ENCODE results near the gene RNF123.

DNA sequence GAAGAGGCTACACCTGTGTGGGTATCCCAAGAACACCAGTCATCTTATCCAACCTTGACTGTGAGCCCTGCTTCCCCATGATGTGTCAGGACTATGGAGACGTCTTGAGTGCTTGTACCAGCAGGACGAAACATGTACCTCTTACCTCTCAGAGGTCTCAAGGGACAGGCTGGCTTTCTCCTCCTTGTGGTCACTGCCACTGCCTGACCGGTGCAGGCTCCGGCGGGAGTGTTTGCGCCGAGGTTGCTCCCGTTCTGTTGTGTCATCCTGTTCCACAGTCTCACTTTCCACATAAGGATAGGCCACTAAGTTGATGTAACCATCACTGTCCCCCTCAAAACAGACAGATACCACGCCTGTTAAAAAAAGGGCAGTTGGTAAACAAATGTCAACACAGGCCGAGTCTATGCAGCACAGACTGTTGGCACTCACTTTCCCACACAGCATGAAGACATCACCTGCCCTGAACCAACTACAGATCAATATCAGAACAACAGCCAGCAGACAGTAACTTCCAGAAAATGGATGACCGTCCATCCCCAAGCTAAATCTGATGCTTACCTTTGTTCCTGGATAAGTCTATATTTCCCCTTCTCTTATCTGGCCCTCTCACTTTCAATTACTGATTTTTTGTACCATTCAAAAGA lies 48.8 kb downstream of the RNF123 start:
- TF ChIP-seq, protein P1, sequence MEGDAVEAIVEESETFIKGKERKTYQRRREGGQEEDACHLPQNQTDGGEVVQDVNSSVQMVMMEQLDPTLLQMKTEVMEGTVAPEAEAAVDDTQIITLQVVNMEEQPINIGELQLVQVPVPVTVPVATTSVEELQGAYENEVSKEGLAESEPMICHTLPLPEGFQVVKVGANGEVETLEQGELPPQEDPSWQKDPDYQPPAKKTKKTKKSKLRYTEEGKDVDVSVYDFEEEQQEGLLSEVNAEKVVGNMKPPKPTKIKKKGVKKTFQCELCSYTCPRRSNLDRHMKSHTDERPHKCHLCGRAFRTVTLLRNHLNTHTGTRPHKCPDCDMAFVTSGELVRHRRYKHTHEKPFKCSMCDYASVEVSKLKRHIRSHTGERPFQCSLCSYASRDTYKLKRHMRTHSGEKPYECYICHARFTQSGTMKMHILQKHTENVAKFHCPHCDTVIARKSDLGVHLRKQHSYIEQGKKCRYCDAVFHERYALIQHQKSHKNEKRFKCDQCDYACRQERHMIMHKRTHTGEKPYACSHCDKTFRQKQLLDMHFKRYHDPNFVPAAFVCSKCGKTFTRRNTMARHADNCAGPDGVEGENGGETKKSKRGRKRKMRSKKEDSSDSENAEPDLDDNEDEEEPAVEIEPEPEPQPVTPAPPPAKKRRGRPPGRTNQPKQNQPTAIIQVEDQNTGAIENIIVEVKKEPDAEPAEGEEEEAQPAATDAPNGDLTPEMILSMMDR (IDR thresholded peaks at IDR 0.05): no peak
- no peak for TF ChIP-seq POLR2A (IDR thresholded peaks at IDR 0.05)

All from vagina (tissue), 2 donors.